ENCODE results near the gene PCDHB4. TPM values are rescaled to one million over a fixed set of nuclear protein-coding genes. Genes with fewer than 3 reads are reported as not detected.

Gene PCDHB4
- total and polyA plus RNA-seq, 2 of the 8 experiments (the other 6 are each of a cell fraction or from before 2014, with no cell fraction given): 1.3 to 1.5 TPM

DNA sequence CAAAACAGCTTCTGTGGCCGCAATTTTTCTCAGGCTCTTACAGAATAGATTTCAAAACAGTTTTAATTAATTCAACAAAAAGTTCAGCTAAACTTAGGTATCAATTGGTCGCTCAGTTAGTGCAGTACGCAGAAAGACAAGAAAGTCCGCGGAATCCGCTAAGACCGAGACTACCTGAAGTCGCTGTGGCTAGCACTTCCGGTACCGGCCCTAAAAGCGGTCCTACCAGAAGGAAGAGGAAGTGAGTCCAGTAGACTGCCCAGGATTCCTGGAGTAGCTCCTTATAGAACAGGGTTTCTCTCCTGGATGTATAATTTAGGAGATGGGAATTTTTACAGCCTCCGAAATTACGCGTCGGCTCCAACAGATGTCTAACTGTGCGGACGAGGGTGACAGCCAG lies 43.8 kb upstream of the PCDHB4 start (continued):
- TF ChIP-seq NRF1 (IDR thresholded peaks at IDR 0.05; ENCODE audit: low read depth, low read length): no peak

DNA sequence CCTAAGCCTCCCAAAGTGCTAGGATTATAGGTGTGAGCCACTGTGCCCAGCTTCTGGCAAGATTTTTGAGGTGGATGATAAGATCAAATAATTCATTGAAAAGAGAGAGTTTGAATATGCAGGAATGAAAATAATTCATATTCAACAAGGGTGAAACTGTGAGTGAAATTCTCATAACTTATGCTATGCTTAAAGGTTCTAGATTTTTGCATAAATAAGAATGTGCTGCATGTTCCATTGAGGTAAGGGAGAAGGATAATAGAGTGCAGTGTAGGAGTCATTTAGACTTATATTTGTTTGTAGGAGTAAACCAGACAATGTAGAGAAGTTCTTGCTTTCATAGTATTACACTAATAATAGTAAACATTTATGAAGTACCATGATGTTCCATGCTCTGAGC lies 39.4 kb upstream of the PCDHB4 start:
- H2BK12ac ChIP-seq (ENCODE audit: low read depth, low read length): no peak overlapping the region
- H3K79me1 ChIP-seq (ENCODE audit: low read depth, low read length): no peaks in the 10 kb centered on the region
- H2BK15ac ChIP-seq (ENCODE audit: low read length): no peak overlapping the region
- H2BK120ac ChIP-seq (replicated peaks; ENCODE audit: low read depth, low read length): no peak overlapping the region
- no peak overlapping the region for H4K8ac ChIP-seq (ENCODE audit: extremely low read depth, insufficient read depth, low read length)
- H3K9ac ChIP-seq (replicated peaks in 1 of 4; ENCODE audit: extremely low read depth in 1 of 4, low read depth in 3 of 4, low read length in 3 of 4): no peak overlapping the region
- H3K9me3 ChIP-seq (ENCODE audit: insufficient read depth in 2 of 2, low read depth in 1 of 2, low read length in 1 of 2): no peaks in the 10 kb centered on the region
- H3K4me3 ChIP-seq (ENCODE audit: extremely low read depth in 1 of 4, insufficient read depth in 2 of 4, low read depth in 3 of 4, low read length in 4 of 4): no peak overlapping the region
- peaks cover 0 to 4% (median 0%) of the 10 kb centered on the region in 4 experiments; a peak in 1 of 7 replicates for H3K4me1 ChIP-seq (replicated peaks in 1 of 4; ENCODE audit: control insufficient read depth in 3 of 4, insufficient read depth in 4 of 4, low read length in 3 of 4)
- no peak overlapping the region for H3K4me2 ChIP-seq (ENCODE audit: insufficient read depth in 1 of 2, low read depth in 2 of 2, low read length in 2 of 2)
- H3K36me3 ChIP-seq (ENCODE audit: control insufficient read depth in 2 of 4, insufficient read depth in 4 of 4, low read length in 3 of 4): no peaks in the 10 kb centered on the region
- no peaks in the 10 kb centered on the region for H3K27me3 ChIP-seq (replicated peaks in 1 of 4; ENCODE audit: control insufficient read depth in 3 of 4, extremely low read depth in 1 of 4, insufficient read depth in 3 of 4, low read length in 3 of 4)
- ChIA-PET CTCF (ENCODE audit: partially characterized antibody) (interaction anchor here (0.7 to 3.4 kb wide), 8 partner anchors 12 to 482 kb away, joined by 3 to 24 read pairs (median 3); partner anchors contain the start of genes PCDHA11, PCDHA6, PCDHB16 and PCDHB2), POLR2A (ENCODE audit: partially characterized antibody) (no interaction called here)
- H3K23me2 ChIP-seq (ENCODE audit: low read depth, low read length): no peaks in the 10 kb centered on the region; the same call in 1 of the 2 replicates
- no peak overlapping the region for H4K5ac ChIP-seq (ENCODE audit: insufficient read length, low read depth, low read length)
- no peak overlapping the region for H2BK20ac ChIP-seq (ENCODE audit: low read length)
- H2BK5ac ChIP-seq (ENCODE audit: low read depth, low read length): no peak overlapping the region
- no peak overlapping the region for H3K27ac ChIP-seq (ENCODE audit: low read depth, low read length)
- no peaks in the 10 kb centered on the region for H3K79me2 ChIP-seq (ENCODE audit: control insufficient read depth in 1 of 2, insufficient read depth in 2 of 2, low read length in 2 of 2)
- no peak overlapping the region for H2AK5ac ChIP-seq (ENCODE audit: low read depth, low read length)
- H4K20me1 ChIP-seq (replicated peaks in 1 of 2; ENCODE audit: control insufficient read depth in 1 of 2, insufficient read depth in 2 of 2, low read length in 2 of 2): no peaks in the 10 kb centered on the region
- no peak overlapping the region for H3K4ac ChIP-seq (replicated peaks; ENCODE audit: insufficient read length, low read depth, low read length)
- no peak overlapping the region for H3K18ac ChIP-seq (ENCODE audit: extremely low read depth, low read length)
- H4K91ac ChIP-seq (replicated peaks; ENCODE audit: insufficient read length, low read length): no peak overlapping the region
- no peak overlapping the region for H3K14ac ChIP-seq (ENCODE audit: insufficient read length)
- DNase-seq (ENCODE audit: low read depth in 1 of 2, low spot score in 2 of 2) (no peak), FAIRE-seq (no peak)
- no peak overlapping the region for H3K23ac ChIP-seq (ENCODE audit: insufficient read length)
- no peak overlapping the region for H3K56ac ChIP-seq (replicated peaks; ENCODE audit: insufficient read length, low read depth, low read length)
- no peak overlapping the region for H2AFZ ChIP-seq (ENCODE audit: low read length)
- TF ChIP-seq SP2 (IDR thresholded peaks at IDR 0.05; ENCODE audit: low read length): no peak
- no peak for TF ChIP-seq GTF2F1 (IDR thresholded peaks at IDR 0.05; ENCODE audit: borderline replicate concordance, low read depth, low read length)
- no peak for TF ChIP-seq CEBPB (IDR thresholded peaks at IDR 0.05; ENCODE audit: low read depth, low read length)

Data from H1 (cell line).